Fibroblast of lung (primary cell): Measurements from ENCODE around the gene BRD1. TPM values are rescaled to one million over a fixed set of nuclear protein-coding genes. Genes with fewer than 3 reads are reported as not detected.

Source experiments
- DNase-seq, 2 donors: peaks; one replicate each; pipeline versions ENCODE4 v3.0.0 to v3.0.0-alpha.2; 2010; ENCODE audit warnings: low read depth in 2 of 2
- H2AFZ ChIP-seq: 2 replicates; pipeline ENCODE4 v1.5.1; 2012; ENCODE audit warnings: low read length, control low read depth, inconsistent platforms
- H3K27ac ChIP-seq: 2 replicates; pipeline ENCODE4 v1.5.1; 2011; ENCODE audit warnings: low read length, control low read depth; ENCODE audit not compliant: insufficient read depth
- H3K27me3 ChIP-seq: 2 replicates; pipeline ENCODE4 v1.5.1; 2011; ENCODE audit warnings: mild to moderate bottlenecking, low read length; ENCODE audit not compliant: control insufficient read depth, insufficient read depth
- H3K36me3 ChIP-seq: 2 replicates; pipeline ENCODE4 v1.5.1; 2011; ENCODE audit warnings: low read length; ENCODE audit not compliant: control insufficient read depth, insufficient read depth
- H3K4me1 ChIP-seq: 2 replicates; pipeline ENCODE4 v1.5.1; 2011; ENCODE audit warnings: low read length; ENCODE audit not compliant: control insufficient read depth, insufficient read depth; ENCODE audit errors: extremely low read depth
- H3K4me2 ChIP-seq: 2 replicates; pipeline ENCODE4 v1.5.1; 2011; ENCODE audit warnings: low read length, control low read depth; ENCODE audit not compliant: insufficient read depth; ENCODE audit errors: extremely low read depth
- H3K4me3 ChIP-seq, 4 experiments: fragments of 200-600 bp in 1 of 4; sonication (generic) in 1 of 4; replicated peaks in 1 of 4; 2 replicates each; pipeline ENCODE4 v1.5.1; 2011 to 2016; ENCODE audit warnings: low read length in 4 of 4, low read depth in 3 of 4, mild to moderate bottlenecking in 3 of 4, control low read depth in 2 of 4, inconsistent platforms in 1 of 4, mixed read lengths in 1 of 4; ENCODE audit not compliant: insufficient read depth in 1 of 4; ENCODE audit errors: control extremely low read depth in 1 of 4
- H3K79me2 ChIP-seq: 2 replicates; pipeline ENCODE4 v1.5.1; 2012; ENCODE audit warnings: mild to moderate bottlenecking, low read length, inconsistent platforms; ENCODE audit not compliant: control insufficient read depth, insufficient read depth
- H3K9ac ChIP-seq: 2 replicates; pipeline ENCODE4 v1.5.1; 2011; ENCODE audit warnings: mild to moderate bottlenecking, low read length, control low read depth; ENCODE audit not compliant: insufficient read depth
- H3K9me3 ChIP-seq: 2 replicates; pipeline ENCODE4 v1.5.1; 2012; ENCODE audit warnings: low read depth, low read length; ENCODE audit not compliant: control insufficient read depth, insufficient read depth
- H4K20me1 ChIP-seq: 2 replicates; pipeline ENCODE4 v1.5.1; 2011; ENCODE audit warnings: low read length; ENCODE audit not compliant: control insufficient read depth, insufficient read depth; ENCODE audit errors: extremely low read depth
- CTCF ChIP-seq, 2 donors: IDR thresholded peaks in 1 of 2; conservative IDR thresholded peaks in 1 of 2; 1 replicate in 1 of 2; 2 replicates in 1 of 2; pipeline ENCODE4 v1.5.1; 2011 to 2012; ENCODE audit warnings: low read length in 2 of 2, control low read depth in 1 of 2, inconsistent platforms in 1 of 2, low read depth in 1 of 2, mild to moderate bottlenecking in 1 of 2
- EZH2 ChIP-seq: IDR thresholded peaks from 2 replicates; pipeline ENCODE4 v1.5.1; 2012; ENCODE audit warnings: low read length, control low read depth, mild to moderate bottlenecking; ENCODE audit errors: missing control alignments
- polyA plus RNA-seq, 2 donors: library from polyadenylated mRNA; depleted of rRNA in 1 of 2; stranded (reverse) in 1 of 2; unstranded in 1 of 2; fragments of >200 nt; gene quantifications; 2 replicates each; pipeline ENCODE4 v1.2.1, GENCODE V29; 2011 to 2012; ENCODE audit warnings: missing spikeins in 1 of 2
- total RNA-seq: library from RNA; depleted of rRNA; stranded (reverse); fragments of >200 nt; gene quantifications from 2 replicates; pipeline ENCODE4 v1.2.1, GENCODE V29; 2014

BRD1 gene
- total and polyA plus RNA-seq, 2 donors (not counting 1 experiment from before 2014, with no cell fraction given), result 4.3 to 26.6 TPM

GRCh38 chr22:49770547-49771265, 57.0 kb downstream of the BRD1 start:
- DNase-seq, result no peak
- Histone ChIP-seq H3K27me3 (no peaks in the 10 kb centered on the region), H3K4me1 (peaks cover 3% of the 10 kb centered on the region)

GRCh38 chr22:49769691-49770546, 57.8 kb downstream of the BRD1 start:
- no peak overlapping the region for H3K4me2 ChIP-seq
- H3K9ac ChIP-seq, result no peak overlapping the region
- H3K36me3 ChIP-seq, result peaks cover 3% of the 10 kb centered on the region
- DNase-seq, result peak in 1 of 2 donors; percentile 16
- peaks cover 3% of the 10 kb centered on the region for H3K4me1 ChIP-seq
- H3K27ac ChIP-seq, result no peak overlapping the region
- no peaks in the 10 kb centered on the region for H4K20me1 ChIP-seq
- no peaks in the 10 kb centered on the region for H3K27me3 ChIP-seq
- H2AFZ ChIP-seq, result no peak overlapping the region
- TF ChIP-seq EZH2 (no peak), CTCF (conservative IDR thresholded peaks at IDR 0.05 in 1 of 2, IDR thresholded peaks at IDR 0.05 in 1 of 2; ENCODE audit: low read depth in 1 of 2, low read length in 2 of 2) (no peak)
- H3K4me3 ChIP-seq, result no peak overlapping the region
- H3K9me3 ChIP-seq, result no peaks in the 10 kb centered on the region
- H3K79me2 ChIP-seq, result no peaks in the 10 kb centered on the region

More at GRCh38 chr22:49770547-49771265, 57.0 kb downstream of the BRD1 start:
- no peak overlapping the region for H3K27ac ChIP-seq
- no peaks in the 10 kb centered on the region for H3K9me3 ChIP-seq
- H3K9ac ChIP-seq, result no peak overlapping the region
- H3K36me3 ChIP-seq, result peaks cover 7% of the 10 kb centered on the region
- no peak overlapping the region for H2AFZ ChIP-seq
- H3K4me3 ChIP-seq, result no peak overlapping the region
- H4K20me1 ChIP-seq, result no peaks in the 10 kb centered on the region
- H3K79me2 ChIP-seq, result no peaks in the 10 kb centered on the region
- TF ChIP-seq CTCF (conservative IDR thresholded peaks at IDR 0.05 in 1 of 2, IDR thresholded peaks at IDR 0.05 in 1 of 2; ENCODE audit: low read depth in 1 of 2, low read length in 2 of 2) (no peak), EZH2 (no peak)
- no peak overlapping the region for H3K4me2 ChIP-seq

- Histone ChIP-seq H3K27ac (no peak overlapping the region), H3K79me2 (no peaks in the 10 kb centered on the region), H3K9ac (no peak overlapping the region), H3K9me3 (no peaks in the 10 kb centered on the region), H3K36me3 (no peaks in the 10 kb centered on the region), H3K27me3 (no peaks in the 10 kb centered on the region), H3K4me3 (no peak overlapping the region), H4K20me1 (no peaks in the 10 kb centered on the region), H2AFZ (no peak overlapping the region), H3K4me1 (peaks cover 3% of the 10 kb centered on the region), H3K4me2 (no peak overlapping the region)
- peak; percentile 40 to 71 for DNase-seq
- TF ChIP-seq CTCF (conservative IDR thresholded peaks at IDR 0.05 in 1 of 2, IDR thresholded peaks at IDR 0.05 in 1 of 2; ENCODE audit: low read depth in 1 of 2, low read length in 2 of 2), result no peak
- TF ChIP-seq EZH2, result no peak
Measured at GRCh38 chr22:49768951-49769690, 58.6 kb downstream of the BRD1 start.
